Upper lobe of left lung (tissue), 4 donors: Measurements from ENCODE around the gene AQR.

Experiments
- POLR2A ChIP-seq, 4 donors: fragments of 450-650 bp; IDR thresholded peaks; one replicate each; pipeline ENCODE4 v1.5.1; 2016 to 2017; ENCODE audit warnings: antibody characterized with exemption in 4 of 4, mild to moderate bottlenecking in 2 of 4
- TF ChIP-seq, protein P1 (sequence below), 6 experiments: fragments of 450-650 bp in 4 of 6; fragments of 200-600 bp in 2 of 6; sonication (generic) in 2 of 6; IDR thresholded peaks; one replicate each; pipeline ENCODE4 v1.5.1; 2016 to 2019; ENCODE audit warnings: antibody characterized with exemption in 6 of 6

DNA sequence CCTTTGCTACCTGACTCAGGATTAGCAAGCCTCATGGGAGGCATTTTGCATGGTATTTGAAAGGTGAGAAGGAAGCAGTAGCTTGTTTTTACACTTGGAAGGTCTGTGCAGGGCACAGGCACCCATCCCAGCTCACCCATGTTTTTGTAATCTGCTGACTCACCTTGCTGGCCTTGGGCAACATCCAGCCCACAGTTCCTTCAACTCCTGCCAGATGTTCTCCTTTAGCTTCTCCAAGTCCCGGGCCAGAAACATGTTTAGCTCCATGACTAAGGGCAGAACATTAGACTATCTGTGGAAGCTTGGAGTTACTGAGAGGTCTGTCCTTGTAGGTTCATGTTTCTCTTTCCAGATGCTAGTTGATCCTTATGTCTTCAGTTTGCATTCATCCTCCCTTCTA is 31.0 kb upstream of the AQR start:
- TF ChIP-seq, protein P1, sequence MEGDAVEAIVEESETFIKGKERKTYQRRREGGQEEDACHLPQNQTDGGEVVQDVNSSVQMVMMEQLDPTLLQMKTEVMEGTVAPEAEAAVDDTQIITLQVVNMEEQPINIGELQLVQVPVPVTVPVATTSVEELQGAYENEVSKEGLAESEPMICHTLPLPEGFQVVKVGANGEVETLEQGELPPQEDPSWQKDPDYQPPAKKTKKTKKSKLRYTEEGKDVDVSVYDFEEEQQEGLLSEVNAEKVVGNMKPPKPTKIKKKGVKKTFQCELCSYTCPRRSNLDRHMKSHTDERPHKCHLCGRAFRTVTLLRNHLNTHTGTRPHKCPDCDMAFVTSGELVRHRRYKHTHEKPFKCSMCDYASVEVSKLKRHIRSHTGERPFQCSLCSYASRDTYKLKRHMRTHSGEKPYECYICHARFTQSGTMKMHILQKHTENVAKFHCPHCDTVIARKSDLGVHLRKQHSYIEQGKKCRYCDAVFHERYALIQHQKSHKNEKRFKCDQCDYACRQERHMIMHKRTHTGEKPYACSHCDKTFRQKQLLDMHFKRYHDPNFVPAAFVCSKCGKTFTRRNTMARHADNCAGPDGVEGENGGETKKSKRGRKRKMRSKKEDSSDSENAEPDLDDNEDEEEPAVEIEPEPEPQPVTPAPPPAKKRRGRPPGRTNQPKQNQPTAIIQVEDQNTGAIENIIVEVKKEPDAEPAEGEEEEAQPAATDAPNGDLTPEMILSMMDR (IDR thresholded peaks at IDR 0.05): no peak
- no peak for TF ChIP-seq POLR2A (IDR thresholded peaks at IDR 0.05)
